Lower leg skin (tissue), 4 donors: ENCODE measurements around the gene GRIN2D. TPM values are rescaled to one million over a fixed set of nuclear protein-coding genes. Genes with fewer than 3 reads are reported as not detected.

Source experiments
- DNase-seq, 2 donors: peaks; one replicate each; pipeline ENCODE4 v3.0.0-alpha.2; 2019; ENCODE audit warnings: low spot score in 2 of 2
- H3K4me3 ChIP-seq: fragments of 200-600 bp; sonication (generic); 2 replicates; pipeline ENCODE4 v1.5.1; 2017; ENCODE audit warnings: mild to moderate bottlenecking, low read depth; ENCODE audit not compliant: poor library complexity, severe bottlenecking
- CTCF ChIP-seq, 3 donors: fragments of 450-650 bp; IDR thresholded peaks; one replicate each; pipeline ENCODE4 v1.5.1; 2016; ENCODE audit warnings: antibody characterized with exemption in 3 of 3, mild to moderate bottlenecking in 3 of 3, moderate library complexity in 2 of 3
- POLR2A ChIP-seq, 2 donors: fragments of 450-650 bp; IDR thresholded peaks; one replicate each; pipeline ENCODE4 v1.6.1; 2016 to 2017; ENCODE audit warnings: antibody characterized with exemption in 2 of 2, mild to moderate bottlenecking in 1 of 2, moderate library complexity in 1 of 2
- WGBS, 2 donors: methylation state at CpG; one replicate each; pipeline ENCODE4 v1.1.5; 2018; 5-methylcytosine and 5-hydroxymethylcytosine counted together
- intact Hi-C: fragments of 100-400 bp; cut with DNase I; formaldehyde crosslinking; loops from one replicate; pipeline ENCODE4 v1.15.0; 2023; ENCODE audit warnings: low total_unique reads
- total RNA-seq, 4 donors: library from RNA; depleted of rRNA; stranded (reverse); fragments of >200 nt; gene quantifications; one replicate each; pipeline ENCODE4 v1.1.0, GENCODE V29; 2016

Gene GRIN2D
- total RNA-seq, 4 donors from 2014 or later: 0.17 to 0.47 (median 0.42) TPM

GRCh38 chr19:48392860-48393558, 459 bp upstream of the GRIN2D start:
- DNase-seq: no peak
- TF ChIP-seq CTCF (IDR thresholded peaks at IDR 0.05) (no peak), POLR2A (IDR thresholded peaks at IDR 0.05) (no peak)
- intact Hi-C loops: no loop called here
- H3K4me3 ChIP-seq: no peak overlapping the region
- 79% methylated on average over 15 of the region's 15 CpGs for WGBS, 2 donors

GRCh38 chr19:48394331-48395169, 1.1 kb downstream of the GRIN2D start:
- no peak for DNase-seq

GRCh38 chr19:48395170-48395455, 1.6 kb downstream of the GRIN2D start:
- TF ChIP-seq POLR2A (IDR thresholded peaks at IDR 0.05): no peak
- TF ChIP-seq CTCF (IDR thresholded peaks at IDR 0.05): no peak
- intact Hi-C loops: no loop called here
- WGBS, 2 donors: 14 to 16% methylated on average over 6 of the region's 6 CpGs
- DNase-seq: no peak
- H3K4me3 ChIP-seq: no peak overlapping the region

More at GRCh38 chr19:48394331-48395169, 1.1 kb downstream of the GRIN2D start:
- WGBS, 2 donors: 3 to 4% methylated on average over 30 to 34 of the region's 38 CpGs
- no peak overlapping the region for H3K4me3 ChIP-seq
- intact Hi-C loops: no loop called here
- no peak for TF ChIP-seq CTCF (IDR thresholded peaks at IDR 0.05)
- TF ChIP-seq POLR2A (IDR thresholded peaks at IDR 0.05): no peak

- intact Hi-C loops: no loop called here
- TF ChIP-seq CTCF (IDR thresholded peaks at IDR 0.05) (no peak), POLR2A (IDR thresholded peaks at IDR 0.05) (no peak)
- H3K4me3 ChIP-seq: no peak overlapping the region
- 31 to 32% methylated on average over 9 of the region's 9 CpGs for WGBS, 2 donors
- no peak for DNase-seq
These were observed 2.0 kb downstream of the GRIN2D start for GRCh38 chr19:48395499-48395898.

GRCh38 chr19:48396016-48396823, 2.8 kb downstream of the GRIN2D start:
- DNase-seq: no peak
- intact Hi-C loops: no loop called here
- 53 to 60% methylated on average over 24 of the region's 24 CpGs for WGBS, 2 donors
- no peak overlapping the region for H3K4me3 ChIP-seq
- TF ChIP-seq CTCF (IDR thresholded peaks at IDR 0.05) (no peak), POLR2A (IDR thresholded peaks at IDR 0.05) (no peak)
